Measurements from ENCODE around the gene ZNF512.

- TF ChIP-seq CTCF (conservative IDR thresholded peaks at IDR 0.05; ENCODE audit: low read depth, low read length) (no peak), EZH2 (IDR thresholded peaks at IDR 0.05; ENCODE audit: low read length, unreplicated experiment) (no peak), EZH2phosphoT487 (IDR thresholded peaks at IDR 0.05; ENCODE audit: borderline replicate concordance, low read length) (no peak)
Measured at GRCh38 chr2:27661371-27661770, 78.5 kb downstream of the ZNF512 start.
